ENCODE results near the gene SDK1.

SDK1 gene

GRCh38 chr7:4006687-4007086, 705.6 kb downstream of the SDK1 start:
- DNase-seq = no peak

DNA sequence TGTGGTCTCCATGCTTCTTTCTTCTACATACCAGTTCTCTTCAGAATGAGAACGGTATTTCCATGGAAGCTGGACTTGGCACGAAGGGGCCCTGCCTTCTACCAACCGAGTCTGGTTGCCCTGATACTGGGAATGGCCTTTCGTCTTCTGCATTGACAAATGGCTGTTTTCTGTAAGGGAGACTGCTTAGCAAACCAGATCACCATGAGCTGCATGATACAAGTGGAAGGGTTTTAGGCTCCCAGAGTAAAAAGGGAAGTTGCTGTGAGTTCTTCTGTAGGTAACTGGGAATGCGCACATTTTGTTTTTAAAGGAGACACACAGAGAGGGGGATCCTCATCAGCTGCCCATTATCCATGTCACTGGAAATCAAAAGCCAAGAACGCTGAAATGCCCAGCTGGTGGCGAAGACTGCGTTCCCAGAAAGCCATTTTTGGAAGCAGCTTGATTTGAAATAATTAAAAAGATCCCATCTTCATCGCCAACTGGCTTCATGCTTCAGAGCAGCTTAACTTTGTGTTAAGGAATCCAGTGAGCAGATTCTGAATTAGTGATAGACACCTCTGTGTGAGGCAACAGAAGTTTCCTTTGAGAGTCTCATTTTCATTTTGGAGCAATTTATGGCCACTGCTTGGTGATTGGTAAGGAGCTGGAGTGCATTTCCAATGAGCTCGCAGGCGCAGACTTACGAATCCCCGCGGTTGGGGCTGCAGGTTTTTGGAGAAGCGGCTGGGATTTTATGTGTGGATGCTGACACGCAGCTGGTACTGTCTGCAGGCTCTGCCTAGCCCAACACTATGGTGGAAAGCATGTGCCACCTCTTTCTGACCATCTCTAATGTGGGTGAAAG, 708.4 kb downstream of the SDK1 start:
- no peak for DNase-seq

- no peak for DNase-seq
These were observed 709.1 kb downstream of the SDK1 start for GRCh38 chr7:4010061-4010605.

GRCh38 chr7:4010923-4011656, 710.0 kb downstream of the SDK1 start:
- DNase-seq = no peak

DNA sequence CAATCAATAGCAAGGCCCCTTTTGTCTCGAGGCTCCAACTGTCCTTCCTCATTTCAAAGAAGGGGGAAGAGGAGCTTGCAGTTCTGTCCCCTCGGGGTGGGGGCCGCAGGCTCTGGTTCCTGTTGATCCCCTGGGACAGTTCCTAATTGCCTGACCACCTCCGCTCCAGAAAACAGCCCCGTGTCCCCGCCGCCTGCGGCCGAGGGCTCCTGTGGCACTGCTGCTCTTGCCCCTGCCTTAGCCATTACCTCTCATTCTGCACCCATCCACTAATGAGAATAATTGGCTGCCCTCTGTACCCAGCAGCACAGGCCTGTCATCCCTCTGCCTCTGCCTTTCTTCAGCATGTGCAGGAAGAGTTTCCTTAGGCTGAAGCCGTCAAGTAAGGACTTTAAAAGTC, 712.7 kb downstream of the SDK1 start:
- DNase-seq = no peak

DNA sequence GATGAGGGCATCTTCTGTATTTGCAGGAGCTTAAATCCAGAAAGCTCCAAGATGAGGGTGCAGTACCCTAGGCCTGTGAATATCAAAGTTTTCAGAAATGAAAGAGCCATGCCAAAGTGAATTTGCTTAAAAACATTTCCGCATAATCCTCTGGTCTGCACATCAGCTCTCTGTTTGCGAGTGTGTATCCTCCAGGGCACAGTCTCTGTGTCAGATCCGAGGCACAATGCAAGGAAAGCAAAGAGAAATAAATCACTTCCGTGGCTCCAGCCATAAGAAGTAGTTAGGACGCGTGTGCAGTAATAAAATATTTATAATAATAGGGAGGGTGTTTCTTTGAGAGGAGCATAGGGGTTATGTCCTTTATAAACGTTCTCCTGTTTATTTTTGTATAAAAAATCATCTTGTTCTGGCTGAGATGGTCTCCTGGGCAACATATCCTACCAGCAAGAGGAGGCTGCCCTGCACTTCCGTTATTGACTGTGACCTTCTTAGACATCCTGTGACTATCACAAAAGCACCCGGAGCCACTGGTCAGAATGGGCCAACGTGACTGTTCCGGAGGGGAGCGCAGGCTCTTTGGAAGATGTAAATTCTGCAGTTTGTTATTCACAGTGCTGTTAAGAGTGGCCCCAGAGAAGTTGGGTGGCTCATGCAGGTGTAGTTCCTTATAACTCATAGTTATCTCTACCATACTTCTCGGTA, 713.4 kb downstream of the SDK1 start:
- no peak for DNase-seq

DNA sequence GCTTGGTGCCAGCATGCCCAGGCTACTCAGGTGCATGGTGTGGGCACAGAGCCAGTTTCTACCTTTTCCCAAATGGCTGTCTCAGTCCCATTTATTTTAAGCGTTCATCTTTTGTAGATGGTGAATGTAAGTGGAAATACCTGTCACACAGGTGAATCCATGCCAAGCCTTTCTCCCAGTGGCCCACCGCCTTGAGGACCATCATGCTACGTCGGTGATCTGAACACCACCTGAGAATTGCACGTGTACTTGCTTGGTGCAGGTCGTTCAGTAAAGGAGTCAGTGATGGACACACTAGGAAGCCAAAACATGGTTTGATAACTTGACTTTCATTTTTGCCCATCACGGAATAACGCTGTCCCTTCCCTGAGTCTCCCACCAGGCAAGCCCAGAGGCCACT, 714.3 kb downstream of the SDK1 start:
- DNase-seq = no peak

- no peak for DNase-seq
These were observed 714.9 kb downstream of the SDK1 start for GRCh38 chr7:4015996-4016395.

DNA sequence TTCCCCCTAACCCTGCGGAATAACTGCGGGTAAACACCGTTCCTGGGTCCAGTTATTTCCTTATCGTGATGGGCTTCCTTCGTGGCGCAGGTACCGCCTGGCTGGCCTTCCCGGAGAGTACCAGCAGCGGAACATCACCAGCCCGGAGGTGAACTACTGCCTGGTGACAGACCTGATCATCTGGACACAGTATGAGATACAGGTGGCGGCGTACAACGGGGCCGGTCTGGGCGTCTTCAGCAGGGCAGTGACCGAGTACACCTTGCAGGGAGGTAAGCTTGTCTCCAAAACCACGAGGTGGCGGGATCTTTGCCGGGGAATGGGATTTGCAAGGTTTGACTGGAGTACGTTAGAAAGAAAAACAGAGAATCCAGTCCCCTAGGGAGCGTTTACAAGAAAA, 716.0 kb downstream of the SDK1 start:
- DNase-seq = no peak

- no peak for DNase-seq
These were observed 716.7 kb downstream of the SDK1 start for GRCh38 chr7:4017785-4018184.

- no peak for DNase-seq
These were observed 717.7 kb downstream of the SDK1 start for GRCh38 chr7:4018601-4019316.

DNA sequence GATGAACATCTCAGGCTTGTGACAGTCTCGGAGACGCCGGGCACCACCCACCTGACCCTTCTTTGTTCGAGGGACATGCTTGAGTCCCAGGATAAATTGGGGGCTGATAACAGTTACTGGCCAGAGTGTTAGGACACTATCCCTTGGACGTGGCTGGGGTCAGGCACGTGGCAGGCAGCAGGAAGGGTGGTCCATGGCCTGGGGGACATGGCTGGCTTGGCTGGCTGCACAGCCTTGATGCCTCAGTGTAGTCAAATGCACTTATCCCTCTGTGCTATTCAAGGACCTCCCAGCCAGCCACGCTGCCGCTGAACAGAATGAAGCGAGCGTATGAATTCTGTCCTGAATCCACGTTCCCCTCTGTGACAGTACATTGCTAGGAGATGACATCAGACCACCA, 719.0 kb downstream of the SDK1 start:
- DNase-seq = no peak

GRCh38 chr7:4021413-4021812, 720.4 kb downstream of the SDK1 start:
- DNase-seq = no peak

DNA sequence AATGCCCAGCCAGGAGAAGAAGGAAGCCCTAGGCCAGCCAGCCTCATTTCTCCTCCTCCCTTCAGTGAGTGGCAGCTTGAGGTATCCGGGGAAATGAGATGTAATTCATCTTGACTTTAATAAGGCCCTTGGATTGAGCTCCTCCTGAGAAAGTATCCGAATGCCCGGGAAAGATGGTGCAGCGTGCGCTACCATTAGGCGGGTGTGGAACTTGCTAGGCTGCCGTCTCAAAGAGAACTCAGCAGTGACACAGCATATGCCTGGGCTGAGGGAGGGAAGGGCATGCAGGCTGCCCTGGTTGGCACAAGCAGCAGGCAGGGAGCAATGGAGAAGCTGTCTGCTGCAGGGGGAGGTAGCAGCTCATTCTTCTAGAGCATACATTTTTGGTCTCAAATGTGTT, 721.2 kb downstream of the SDK1 start:
- DNase-seq = no peak

GRCh38 chr7:4023502-4023901, 722.5 kb downstream of the SDK1 start:
- DNase-seq = no peak

GRCh38 chr7:4024133-4024532, 723.1 kb downstream of the SDK1 start:
- DNase-seq = no peak

DNA sequence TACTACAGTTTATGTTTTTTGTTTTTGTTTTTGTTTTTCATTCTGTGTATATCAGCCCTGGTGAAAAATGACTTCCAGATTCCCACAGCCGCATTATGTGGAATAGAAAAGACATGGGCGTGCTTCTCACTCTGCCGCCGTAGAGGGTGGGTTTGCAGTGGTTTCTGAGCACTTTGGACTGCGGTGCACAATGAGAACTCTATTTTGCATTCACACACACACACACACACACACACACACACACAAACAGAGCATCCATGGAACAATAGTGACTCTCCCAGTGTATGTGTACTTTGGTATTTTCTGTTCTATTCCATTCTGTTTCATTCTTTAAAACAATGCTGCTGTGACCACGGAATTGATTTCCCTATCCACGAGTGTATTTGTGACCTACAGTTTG, 723.8 kb downstream of the SDK1 start:
- DNase-seq = no peak

GRCh38 chr7:4025210-4025609, 724.2 kb downstream of the SDK1 start:
- no peak for DNase-seq

- no peak for DNase-seq
These were observed 724.9 kb downstream of the SDK1 start for GRCh38 chr7:4025694-4026615.

- no peak for DNase-seq
These were observed 726.0 kb downstream of the SDK1 start for GRCh38 chr7:4026941-4027486.

DNA sequence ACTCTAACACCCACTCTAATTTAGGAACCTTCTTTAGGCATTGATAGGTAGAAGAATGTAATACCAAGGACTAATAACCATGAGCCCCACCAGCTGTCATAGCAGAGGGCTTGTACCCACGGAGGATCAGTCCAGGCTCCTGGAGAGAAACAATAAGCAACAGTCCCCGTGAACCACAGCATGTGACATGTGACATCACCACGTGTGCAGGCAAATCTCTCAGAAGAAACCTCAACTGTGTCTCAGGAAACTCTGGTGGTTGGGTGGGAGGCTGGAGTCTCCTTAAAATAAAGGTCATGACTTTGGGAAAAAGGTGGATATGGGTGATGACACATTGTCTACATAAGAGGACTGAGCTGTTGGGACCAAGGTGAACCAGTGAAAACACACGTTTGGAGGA, 727.2 kb downstream of the SDK1 start:
- no peak for DNase-seq
